ENCODE data around the gene ARHGAP31.
"Not testable (repeated sequence)": the region's sequence is repeated elsewhere in the genome, so short reads cannot be mapped to it uniquely, and the experiment has no call there.

The ARHGAP31 gene

GRCh38 chr3:119302697-119303551, 8.7 kb downstream of the ARHGAP31 start:
- H2AFZ ChIP-seq (ENCODE audit: low read depth, low read length, severe bottlenecking) = no peak overlapping the region
- no peak overlapping the region for H3K4me3 ChIP-seq (ENCODE audit: insufficient read depth, low read length, poor library complexity, severe bottlenecking)
- H3K9ac ChIP-seq (ENCODE audit: low read length) = no peak overlapping the region
- H3K27ac ChIP-seq (ENCODE audit: low read depth, low read length) = no peak overlapping the region
- H3K27me3 ChIP-seq (ENCODE audit: low read length) = no peaks in the 10 kb centered on the region
- no peaks in the 10 kb centered on the region for H3K9me2 ChIP-seq (replicated peaks; ENCODE audit: insufficient read depth, low read length)
- no peak overlapping the region for H3K4me2 ChIP-seq (ENCODE audit: low read depth, low read length, poor library complexity, severe bottlenecking)
- H4K20me1 ChIP-seq (ENCODE audit: low read depth, low read length) = no peaks in the 10 kb centered on the region
- no peaks in the 10 kb centered on the region for H3K9me3 ChIP-seq (ENCODE audit: insufficient read depth, low read length)
- H3K79me2 ChIP-seq (ENCODE audit: insufficient read depth, low read length) = no peaks in the 10 kb centered on the region
- no peaks in the 10 kb centered on the region for H3K36me3 ChIP-seq (ENCODE audit: low read length)
- H3F3A ChIP-seq (ENCODE audit: insufficient read depth) = no peaks in the 10 kb centered on the region
- TF ChIP-seq, protein P1, sequence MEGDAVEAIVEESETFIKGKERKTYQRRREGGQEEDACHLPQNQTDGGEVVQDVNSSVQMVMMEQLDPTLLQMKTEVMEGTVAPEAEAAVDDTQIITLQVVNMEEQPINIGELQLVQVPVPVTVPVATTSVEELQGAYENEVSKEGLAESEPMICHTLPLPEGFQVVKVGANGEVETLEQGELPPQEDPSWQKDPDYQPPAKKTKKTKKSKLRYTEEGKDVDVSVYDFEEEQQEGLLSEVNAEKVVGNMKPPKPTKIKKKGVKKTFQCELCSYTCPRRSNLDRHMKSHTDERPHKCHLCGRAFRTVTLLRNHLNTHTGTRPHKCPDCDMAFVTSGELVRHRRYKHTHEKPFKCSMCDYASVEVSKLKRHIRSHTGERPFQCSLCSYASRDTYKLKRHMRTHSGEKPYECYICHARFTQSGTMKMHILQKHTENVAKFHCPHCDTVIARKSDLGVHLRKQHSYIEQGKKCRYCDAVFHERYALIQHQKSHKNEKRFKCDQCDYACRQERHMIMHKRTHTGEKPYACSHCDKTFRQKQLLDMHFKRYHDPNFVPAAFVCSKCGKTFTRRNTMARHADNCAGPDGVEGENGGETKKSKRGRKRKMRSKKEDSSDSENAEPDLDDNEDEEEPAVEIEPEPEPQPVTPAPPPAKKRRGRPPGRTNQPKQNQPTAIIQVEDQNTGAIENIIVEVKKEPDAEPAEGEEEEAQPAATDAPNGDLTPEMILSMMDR (IDR thresholded peaks at IDR 0.05; ENCODE audit: insufficient read depth, low read length, poor library complexity, severe bottlenecking) = no peak
- TF ChIP-seq EZH2phosphoT487 (conservative IDR thresholded peaks at IDR 0.05; ENCODE audit: low read length) = no peak

GRCh38 chr3:119304201-119304713, 10.1 kb downstream of the ARHGAP31 start:
- Histone ChIP-seq H3K4me3 (ENCODE audit: insufficient read depth, low read length, poor library complexity, severe bottlenecking) (no peak overlapping the region), H3F3A (ENCODE audit: insufficient read depth) (no peaks in the 10 kb centered on the region), H3K4me2 (ENCODE audit: low read depth, low read length, poor library complexity, severe bottlenecking) (no peak overlapping the region), H3K79me2 (ENCODE audit: insufficient read depth, low read length) (no peaks in the 10 kb centered on the region), H3K36me3 (ENCODE audit: low read length) (no peaks in the 10 kb centered on the region), H3K9ac (ENCODE audit: low read length) (no peak overlapping the region), H3K9me3 (ENCODE audit: insufficient read depth, low read length) (no peaks in the 10 kb centered on the region), H2AFZ (ENCODE audit: low read depth, low read length, severe bottlenecking) (no peak overlapping the region), H3K27ac (ENCODE audit: low read depth, low read length) (no peak overlapping the region), H3K9me2 (replicated peaks; ENCODE audit: insufficient read depth, low read length) (no peaks in the 10 kb centered on the region), H4K20me1 (ENCODE audit: low read depth, low read length) (no peaks in the 10 kb centered on the region), H3K27me3 (ENCODE audit: low read length) (no peaks in the 10 kb centered on the region)
- TF ChIP-seq, protein P1 (IDR thresholded peaks at IDR 0.05; ENCODE audit: insufficient read depth, low read length, poor library complexity, severe bottlenecking) = no peak
- TF ChIP-seq EZH2phosphoT487 (conservative IDR thresholded peaks at IDR 0.05; ENCODE audit: low read length) = no peak

DNA sequence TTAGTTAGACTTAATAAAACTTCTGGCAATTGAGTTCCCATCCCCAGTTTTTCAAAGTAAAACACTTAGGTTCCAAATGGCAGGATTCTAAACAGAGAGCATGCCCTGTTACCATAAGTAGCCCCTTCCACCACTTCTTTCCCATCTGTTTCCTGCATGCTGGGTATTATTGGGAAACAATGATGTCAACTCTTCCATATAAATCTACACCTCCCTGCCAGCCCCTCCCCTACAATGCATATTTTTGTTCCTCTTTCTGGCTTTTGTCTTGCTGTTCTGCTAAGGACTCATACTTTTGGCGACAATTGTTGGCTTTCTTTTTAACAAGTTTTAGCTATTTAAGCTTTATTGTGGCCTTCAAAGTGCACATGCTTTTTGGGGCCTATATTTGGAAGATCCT, 11.1 kb downstream of the ARHGAP31 start:
- Histone ChIP-seq H3K4me3 (ENCODE audit: insufficient read depth, low read length, poor library complexity, severe bottlenecking) (no peak overlapping the region), H3K9me2 (replicated peaks; ENCODE audit: insufficient read depth, low read length) (no peaks in the 10 kb centered on the region), H3K9ac (ENCODE audit: low read length) (no peak overlapping the region), H3K79me2 (ENCODE audit: insufficient read depth, low read length) (no peaks in the 10 kb centered on the region), H3F3A (ENCODE audit: insufficient read depth) (no peaks in the 10 kb centered on the region), H3K36me3 (ENCODE audit: low read length) (no peaks in the 10 kb centered on the region), H4K20me1 (ENCODE audit: low read depth, low read length) (no peaks in the 10 kb centered on the region), H3K4me2 (ENCODE audit: low read depth, low read length, poor library complexity, severe bottlenecking) (no peak overlapping the region), H3K27ac (ENCODE audit: low read depth, low read length) (no peak overlapping the region), H2AFZ (ENCODE audit: low read depth, low read length, severe bottlenecking) (no peak overlapping the region), H3K27me3 (ENCODE audit: low read length) (no peaks in the 10 kb centered on the region), H3K9me3 (ENCODE audit: insufficient read depth, low read length) (no peaks in the 10 kb centered on the region)
- TF ChIP-seq EZH2phosphoT487 (conservative IDR thresholded peaks at IDR 0.05; ENCODE audit: low read length) = no peak
- TF ChIP-seq, protein P1 (IDR thresholded peaks at IDR 0.05; ENCODE audit: insufficient read depth, low read length, poor library complexity, severe bottlenecking) = no peak

DNA sequence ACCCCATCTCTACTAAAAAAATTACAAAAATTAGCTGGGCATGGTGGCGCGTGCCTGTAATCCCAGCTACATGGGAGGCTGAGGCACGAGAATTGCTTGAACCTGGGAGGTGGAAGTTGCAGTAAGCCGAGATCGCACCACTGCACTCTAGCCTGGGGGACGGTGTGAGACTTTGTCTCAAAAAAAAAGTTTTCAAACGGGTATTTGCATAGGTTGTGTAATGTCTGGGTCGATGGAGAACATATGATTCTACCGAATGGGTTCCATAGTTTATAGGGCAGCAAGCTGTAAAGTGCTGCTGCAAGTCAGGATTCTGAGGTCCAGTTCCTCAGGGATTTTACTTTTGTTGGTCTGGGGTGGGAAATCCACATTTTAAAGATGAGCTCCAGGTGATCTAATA, 12.2 kb downstream of the ARHGAP31 start:
- not testable (repeated sequence) for H4K20me1 ChIP-seq (ENCODE audit: low read depth, low read length); H2AFZ ChIP-seq (ENCODE audit: low read depth, low read length, severe bottlenecking); H3K27ac ChIP-seq (ENCODE audit: low read depth, low read length); H3F3A ChIP-seq (ENCODE audit: insufficient read depth); H3K4me3 ChIP-seq (ENCODE audit: insufficient read depth, low read length, poor library complexity, severe bottlenecking); H3K9ac ChIP-seq (ENCODE audit: low read length); H3K9me3 ChIP-seq (ENCODE audit: insufficient read depth, low read length); H3K4me2 ChIP-seq (ENCODE audit: low read depth, low read length, poor library complexity, severe bottlenecking); H3K79me2 ChIP-seq (ENCODE audit: insufficient read depth, low read length); H3K9me2 ChIP-seq (replicated peaks; ENCODE audit: insufficient read depth, low read length); H3K27me3 ChIP-seq (ENCODE audit: low read length); H3K36me3 ChIP-seq (ENCODE audit: low read length)

All from SU-DHL-6 (cell line).